ENCODE data around the gene HIBCH.
"Not testable (repeated sequence)": the region's sequence is repeated elsewhere in the genome, so short reads cannot be mapped to it uniquely, and the experiment has no call there.

The HIBCH gene

GRCh38 chr2:190319555-190320498, at the start of gene HIBCH:
TSS of gene HIBCH (minus strand) at chr2:190319826. CDS start at chr2:190319750, 76 bp downstream.
- H3K9me3 ChIP-seq (ENCODE audit: control insufficient read depth, insufficient read depth, low read length) = no peaks in the 10 kb centered on the region
- H3K9ac ChIP-seq (ENCODE audit: low read depth, low read length) = peak within 1 kb of the TSS; percentile 44
- H3K27ac ChIP-seq (ENCODE audit: low read depth, low read length) = peak within 1 kb of the TSS; percentile 77
- H3K4me1 ChIP-seq (ENCODE audit: control insufficient read depth, insufficient read depth, low read length) = peaks cover 13% of the 10 kb centered on the region; the same call in 1 of the 2 replicates
- H3K27me3 ChIP-seq (ENCODE audit: control insufficient read depth, insufficient read depth, low read length) = no peaks in the 10 kb centered on the region
- peak within 1 kb of the TSS; percentile 74 for H3K4me3 ChIP-seq (ENCODE audit: low read depth, low read length)
- no peaks in the 10 kb centered on the region for H3K36me3 ChIP-seq (ENCODE audit: control insufficient read depth, insufficient read depth, low read length)

- no peaks in the 10 kb centered on the region for H3K27me3 ChIP-seq (ENCODE audit: control insufficient read depth, insufficient read depth, low read length)
- H3K36me3 ChIP-seq (ENCODE audit: control insufficient read depth, insufficient read depth, low read length) = no peaks in the 10 kb centered on the region
- H3K9ac ChIP-seq (ENCODE audit: low read depth, low read length) = no peak overlapping the region
- no peaks in the 10 kb centered on the region for H3K4me1 ChIP-seq (ENCODE audit: control insufficient read depth, insufficient read depth, low read length)
- no peak overlapping the region for H3K4me3 ChIP-seq (ENCODE audit: low read depth, low read length)
- no peaks in the 10 kb centered on the region for H3K9me3 ChIP-seq (ENCODE audit: control insufficient read depth, insufficient read depth, low read length)
- no peak overlapping the region for H3K27ac ChIP-seq (ENCODE audit: low read depth, low read length)
Observed at GRCh38 chr2:190367091-190367490, 47.5 kb upstream of the HIBCH start.

DNA sequence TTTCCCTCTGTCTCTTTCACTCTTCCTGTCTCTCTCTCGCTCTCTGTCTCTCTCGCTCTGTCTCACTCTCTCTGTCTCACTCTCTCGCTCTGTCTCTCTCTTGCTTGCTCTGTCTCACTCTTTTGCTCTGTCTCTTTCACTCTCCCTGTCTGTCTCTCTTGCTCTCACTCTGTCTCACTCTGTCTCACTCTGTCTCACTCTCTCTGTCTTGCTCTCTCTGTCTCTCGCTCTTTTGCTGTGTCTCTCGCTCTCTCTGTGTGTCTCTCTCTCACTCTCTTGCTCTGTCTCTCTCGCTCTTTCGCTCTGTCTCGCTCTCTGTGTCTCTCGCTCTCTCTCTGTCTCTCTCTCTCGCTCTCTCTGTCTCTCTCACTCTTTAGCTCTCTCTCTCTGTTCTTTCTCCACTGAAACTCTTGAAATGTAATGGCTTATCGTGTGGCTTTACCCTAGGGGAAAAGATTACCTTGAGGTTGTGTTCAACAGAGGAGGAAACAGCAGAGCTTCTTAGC, 46.7 kb upstream of the HIBCH start:
- H3K4me3 ChIP-seq (ENCODE audit: low read depth, low read length) = no peak overlapping the region
- H3K27me3 ChIP-seq (ENCODE audit: control insufficient read depth, insufficient read depth, low read length) = no peaks in the 10 kb centered on the region
- H3K36me3 ChIP-seq (ENCODE audit: control insufficient read depth, insufficient read depth, low read length) = no peaks in the 10 kb centered on the region
- no peak overlapping the region for H3K27ac ChIP-seq (ENCODE audit: low read depth, low read length)
- H3K9ac ChIP-seq (ENCODE audit: low read depth, low read length) = no peak overlapping the region
- H3K9me3 ChIP-seq (ENCODE audit: control insufficient read depth, insufficient read depth, low read length) = no peaks in the 10 kb centered on the region
- no peaks in the 10 kb centered on the region for H3K4me1 ChIP-seq (ENCODE audit: control insufficient read depth, insufficient read depth, low read length)

GRCh38 chr2:190365499-190366204, 46.0 kb upstream of the HIBCH start:
- H3K27me3 ChIP-seq (ENCODE audit: control insufficient read depth, insufficient read depth, low read length) = no peaks in the 10 kb centered on the region
- H3K9me3 ChIP-seq (ENCODE audit: control insufficient read depth, insufficient read depth, low read length) = no peaks in the 10 kb centered on the region
- H3K4me1 ChIP-seq (ENCODE audit: control insufficient read depth, insufficient read depth, low read length) = no peaks in the 10 kb centered on the region
- no peak overlapping the region for H3K4me3 ChIP-seq (ENCODE audit: low read depth, low read length)
- no peak overlapping the region for H3K9ac ChIP-seq (ENCODE audit: low read depth, low read length)
- H3K36me3 ChIP-seq (ENCODE audit: control insufficient read depth, insufficient read depth, low read length) = no peaks in the 10 kb centered on the region
- no peak overlapping the region for H3K27ac ChIP-seq (ENCODE audit: low read depth, low read length)

DNA sequence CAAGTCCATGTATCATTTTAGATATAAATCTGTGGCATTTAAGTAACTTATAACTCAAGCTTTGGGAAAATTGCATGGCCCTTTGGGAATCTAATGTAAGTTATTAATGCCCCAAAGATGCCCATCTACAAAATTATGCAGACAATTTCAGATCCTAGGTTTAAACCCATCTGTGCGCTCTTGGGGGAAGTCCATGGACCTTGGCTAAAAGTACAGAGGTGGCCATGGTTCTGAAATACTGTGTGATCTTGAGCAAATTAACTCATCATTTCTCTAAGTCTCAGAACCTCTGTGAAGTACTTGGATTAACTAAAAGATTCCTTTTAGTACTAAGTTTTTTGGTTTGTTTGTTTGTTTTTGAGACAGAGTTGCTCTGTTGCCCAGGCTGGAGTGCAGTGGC, 43.3 kb upstream of the HIBCH start:
- no peak overlapping the region for H3K4me3 ChIP-seq (ENCODE audit: low read depth, low read length)
- H3K9ac ChIP-seq (ENCODE audit: low read depth, low read length) = no peak overlapping the region
- H3K4me1 ChIP-seq (ENCODE audit: control insufficient read depth, insufficient read depth, low read length) = peaks cover 4% of the 10 kb centered on the region; the same call in 1 of the 2 replicates
- H3K36me3 ChIP-seq (ENCODE audit: control insufficient read depth, insufficient read depth, low read length) = no peaks in the 10 kb centered on the region
- no peaks in the 10 kb centered on the region for H3K27me3 ChIP-seq (ENCODE audit: control insufficient read depth, insufficient read depth, low read length)
- no peak overlapping the region for H3K27ac ChIP-seq (ENCODE audit: low read depth, low read length)
- no peaks in the 10 kb centered on the region for H3K9me3 ChIP-seq (ENCODE audit: control insufficient read depth, insufficient read depth, low read length)

- H3K4me1 ChIP-seq (ENCODE audit: control insufficient read depth, insufficient read depth, low read length) = peaks cover 4% of the 10 kb centered on the region; the same call in 1 of the 2 replicates
- no peaks in the 10 kb centered on the region for H3K36me3 ChIP-seq (ENCODE audit: control insufficient read depth, insufficient read depth, low read length)
- no peak overlapping the region for H3K9ac ChIP-seq (ENCODE audit: low read depth, low read length)
- H3K27ac ChIP-seq (ENCODE audit: low read depth, low read length) = no peak overlapping the region
- H3K9me3 ChIP-seq (ENCODE audit: control insufficient read depth, insufficient read depth, low read length) = no peaks in the 10 kb centered on the region
- H3K4me3 ChIP-seq (ENCODE audit: low read depth, low read length) = no peak overlapping the region
- no peaks in the 10 kb centered on the region for H3K27me3 ChIP-seq (ENCODE audit: control insufficient read depth, insufficient read depth, low read length)
Observed at GRCh38 chr2:190361572-190361971, 41.9 kb upstream of the HIBCH start.

DNA sequence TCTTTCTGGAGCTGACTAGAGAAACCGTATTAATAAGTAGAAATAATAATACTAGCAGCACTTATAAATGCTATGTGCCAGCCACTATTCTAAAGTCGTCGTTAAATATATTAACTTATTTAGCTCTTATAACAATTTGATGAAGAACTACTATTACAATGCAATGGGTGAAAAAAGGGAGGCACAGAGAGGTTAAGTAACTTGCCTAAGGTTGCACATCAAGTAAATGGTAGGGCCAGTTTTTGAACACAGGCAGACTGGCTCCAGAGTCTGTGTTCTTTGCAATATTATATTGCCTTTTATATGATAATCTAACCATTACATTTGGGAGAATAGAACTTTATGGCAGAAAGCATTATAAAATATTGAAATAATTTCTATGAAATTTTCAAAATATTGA, 41.3 kb upstream of the HIBCH start:
- Histone ChIP-seq H3K4me3 (ENCODE audit: low read depth, low read length) (no peak overlapping the region), H3K27ac (ENCODE audit: low read depth, low read length) (no peak overlapping the region)

DNA sequence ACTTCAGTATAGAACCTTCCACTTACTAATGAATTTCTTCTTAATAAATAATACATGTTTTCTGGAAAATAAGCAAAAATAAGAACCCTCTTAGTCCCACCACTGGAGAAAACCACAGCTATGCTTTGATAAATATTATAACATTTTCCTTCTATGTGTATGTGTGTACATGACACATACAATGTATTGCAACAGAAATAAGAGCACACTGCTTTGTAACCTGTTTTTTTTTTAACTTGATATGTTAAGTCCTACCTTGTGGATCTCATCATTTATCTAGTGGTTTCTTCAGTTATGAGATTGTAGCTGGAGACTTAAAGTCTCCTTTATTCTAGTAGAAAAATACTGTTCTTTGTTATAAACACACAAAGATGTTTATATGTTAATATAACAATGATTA, 40.9 kb upstream of the HIBCH start:
- Histone ChIP-seq H3K4me1 (ENCODE audit: control insufficient read depth, insufficient read depth, low read length) (peaks cover 4% of the 10 kb centered on the region; the same call in 1 of the 2 replicates), H3K27me3 (ENCODE audit: control insufficient read depth, insufficient read depth, low read length) (no peaks in the 10 kb centered on the region), H3K27ac (ENCODE audit: low read depth, low read length) (no peak overlapping the region), H3K9ac (ENCODE audit: low read depth, low read length) (no peak overlapping the region), H3K4me3 (ENCODE audit: low read depth, low read length) (no peak overlapping the region), H3K36me3 (ENCODE audit: control insufficient read depth, insufficient read depth, low read length) (no peaks in the 10 kb centered on the region), H3K9me3 (ENCODE audit: control insufficient read depth, insufficient read depth, low read length) (no peaks in the 10 kb centered on the region)

More for the DNA sequence above, 41.3 kb upstream of the HIBCH start:
- H3K27me3 ChIP-seq (ENCODE audit: control insufficient read depth, insufficient read depth, low read length) = no peaks in the 10 kb centered on the region
- peaks cover 4% of the 10 kb centered on the region; the same call in 1 of the 2 replicates for H3K4me1 ChIP-seq (ENCODE audit: control insufficient read depth, insufficient read depth, low read length)
- H3K36me3 ChIP-seq (ENCODE audit: control insufficient read depth, insufficient read depth, low read length) = no peaks in the 10 kb centered on the region
- H3K9ac ChIP-seq (ENCODE audit: low read depth, low read length) = no peak overlapping the region
- H3K9me3 ChIP-seq (ENCODE audit: control insufficient read depth, insufficient read depth, low read length) = no peaks in the 10 kb centered on the region

DNA sequence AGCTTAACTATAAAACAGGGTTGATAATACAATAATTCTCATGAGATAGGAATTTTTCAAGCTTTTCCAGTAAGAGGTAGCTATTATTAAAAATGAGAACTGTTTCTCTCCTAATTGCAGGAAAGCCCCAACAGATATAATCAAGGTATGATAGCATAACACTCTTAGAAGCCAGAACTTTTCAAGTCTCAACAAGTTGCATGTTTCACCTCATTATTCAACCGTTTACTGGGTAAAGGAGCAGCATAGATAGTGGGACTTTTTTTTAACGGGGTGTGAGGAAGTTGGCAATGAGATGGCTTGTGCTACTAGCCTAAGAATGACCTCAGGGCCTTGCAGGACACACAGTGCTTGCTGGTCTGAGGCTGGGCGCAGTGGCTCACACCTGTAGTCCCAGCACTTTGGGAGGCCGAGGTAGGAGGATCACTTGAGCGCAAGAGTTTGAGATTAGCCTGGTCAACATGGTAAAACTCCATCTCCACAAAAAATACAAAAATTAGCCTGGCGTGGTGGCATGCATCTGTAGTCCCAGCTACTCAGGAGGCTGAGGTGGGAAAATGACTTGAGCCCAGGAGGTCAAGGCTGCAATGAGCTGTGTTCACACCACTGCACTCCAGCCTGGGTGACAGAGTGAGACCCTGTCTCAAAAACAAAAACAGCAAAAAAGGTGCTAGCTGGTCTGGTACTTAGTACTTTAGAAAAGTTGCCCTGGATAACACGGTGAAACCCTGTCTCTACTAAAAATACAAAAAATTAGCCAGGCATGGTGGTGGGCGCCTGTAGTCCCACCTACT, 39.2 kb upstream of the HIBCH start:
- H3K9me3 ChIP-seq (ENCODE audit: control insufficient read depth, insufficient read depth, low read length); H3K9ac ChIP-seq (ENCODE audit: low read depth, low read length); H3K4me3 ChIP-seq (ENCODE audit: low read depth, low read length); H3K36me3 ChIP-seq (ENCODE audit: control insufficient read depth, insufficient read depth, low read length); H3K27me3 ChIP-seq (ENCODE audit: control insufficient read depth, insufficient read depth, low read length); H3K4me1 ChIP-seq (ENCODE audit: control insufficient read depth, insufficient read depth, low read length); H3K27ac ChIP-seq (ENCODE audit: low read depth, low read length): not testable (repeated sequence)

DNA sequence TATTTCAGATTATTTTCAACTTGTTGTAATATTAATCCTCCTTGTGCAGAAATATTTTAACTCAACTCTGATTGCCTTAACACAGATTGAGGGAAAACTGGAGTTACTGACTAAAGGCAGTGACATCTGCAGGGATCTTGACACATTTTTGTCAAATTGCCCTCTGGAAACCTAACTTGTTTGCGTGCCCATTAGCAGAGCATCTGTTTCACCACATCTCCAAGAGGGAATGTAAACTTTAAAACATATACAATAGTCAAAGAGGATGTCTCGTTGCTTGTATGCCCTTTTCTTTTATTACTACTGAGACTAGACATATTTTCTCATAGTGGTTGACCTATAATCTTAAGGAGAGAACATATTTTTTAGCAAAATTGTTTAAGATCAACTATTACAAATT, 38.0 kb upstream of the HIBCH start:
- H3K4me3 ChIP-seq (ENCODE audit: low read depth, low read length) = no peak overlapping the region
- no peaks in the 10 kb centered on the region for H3K9me3 ChIP-seq (ENCODE audit: control insufficient read depth, insufficient read depth, low read length)
- no peak overlapping the region for H3K9ac ChIP-seq (ENCODE audit: low read depth, low read length)
- no peaks in the 10 kb centered on the region for H3K27me3 ChIP-seq (ENCODE audit: control insufficient read depth, insufficient read depth, low read length)
- H3K27ac ChIP-seq (ENCODE audit: low read depth, low read length) = no peak overlapping the region
- H3K4me1 ChIP-seq (ENCODE audit: control insufficient read depth, insufficient read depth, low read length) = peaks cover 4% of the 10 kb centered on the region; the same call in 1 of the 2 replicates
- H3K36me3 ChIP-seq (ENCODE audit: control insufficient read depth, insufficient read depth, low read length) = no peaks in the 10 kb centered on the region

Data from HUES48 (cell line).